ACC112 (cell line): Measurements from ENCODE around the gene GRIP2.

ENCODE experiments used
- H2AFZ ChIP-seq: fragments of 200-600 bp; sonication (generic); one replicate; pipeline ENCODE4 v1.6.0; 2017; ENCODE audit warnings: antibody characterized with exemption, low read length; ENCODE audit not compliant: unreplicated experiment
- H3K27ac ChIP-seq: fragments of 200-600 bp; sonication (generic); 2 replicates; pipeline ENCODE4 v1.5.1; 2014; ENCODE audit warnings: low read depth, mild to moderate bottlenecking, antibody characterized with exemption, low read length, moderate library complexity
- H3K27me3 ChIP-seq: fragments of 200-600 bp; sonication (generic); 2 replicates; pipeline ENCODE4 v1.6.1; 2014; ENCODE audit warnings: mild to moderate bottlenecking, antibody characterized with exemption, low read length, moderate library complexity, mixed read lengths; ENCODE audit not compliant: insufficient read depth
- H3K36me3 ChIP-seq: fragments of 200-600 bp; sonication (generic); 2 replicates; pipeline ENCODE4 v1.6.1; 2016; ENCODE audit warnings: mild to moderate bottlenecking, antibody characterized with exemption, low read length, moderate library complexity, mixed read lengths; ENCODE audit not compliant: insufficient read depth
- H3K4me1 ChIP-seq: fragments of 200-600 bp; sonication (generic); one replicate; pipeline ENCODE4 v1.6.1; 2016; ENCODE audit warnings: low read length, mixed read lengths; ENCODE audit not compliant: insufficient read depth, unreplicated experiment, control insufficient read depth
- H3K4me3 ChIP-seq: fragments of 200-600 bp; sonication (generic); 2 replicates; pipeline ENCODE4 v1.5.1; 2014; ENCODE audit warnings: mild to moderate bottlenecking, low read depth, low read length
- H3K79me2 ChIP-seq: fragments of 200-600 bp; sonication (generic); one replicate; pipeline ENCODE4 v1.6.0; 2016; ENCODE audit warnings: low read length; ENCODE audit not compliant: control insufficient read depth, unreplicated experiment, insufficient read depth

The GRIP2 gene

GRCh38 chr3:14459384-14459783 is 80.8 kb downstream of the GRIP2 start:
- Histone ChIP-seq H3K27ac (no peak overlapping the region), H3K4me3 (no peak overlapping the region), H3K79me2 (no peaks in the 10 kb centered on the region), H3K4me1 (peaks cover 28% of the 10 kb centered on the region), H3K36me3 (no peaks in the 10 kb centered on the region), H3K27me3 (no peaks in the 10 kb centered on the region), H2AFZ (no peak overlapping the region)

DNA sequence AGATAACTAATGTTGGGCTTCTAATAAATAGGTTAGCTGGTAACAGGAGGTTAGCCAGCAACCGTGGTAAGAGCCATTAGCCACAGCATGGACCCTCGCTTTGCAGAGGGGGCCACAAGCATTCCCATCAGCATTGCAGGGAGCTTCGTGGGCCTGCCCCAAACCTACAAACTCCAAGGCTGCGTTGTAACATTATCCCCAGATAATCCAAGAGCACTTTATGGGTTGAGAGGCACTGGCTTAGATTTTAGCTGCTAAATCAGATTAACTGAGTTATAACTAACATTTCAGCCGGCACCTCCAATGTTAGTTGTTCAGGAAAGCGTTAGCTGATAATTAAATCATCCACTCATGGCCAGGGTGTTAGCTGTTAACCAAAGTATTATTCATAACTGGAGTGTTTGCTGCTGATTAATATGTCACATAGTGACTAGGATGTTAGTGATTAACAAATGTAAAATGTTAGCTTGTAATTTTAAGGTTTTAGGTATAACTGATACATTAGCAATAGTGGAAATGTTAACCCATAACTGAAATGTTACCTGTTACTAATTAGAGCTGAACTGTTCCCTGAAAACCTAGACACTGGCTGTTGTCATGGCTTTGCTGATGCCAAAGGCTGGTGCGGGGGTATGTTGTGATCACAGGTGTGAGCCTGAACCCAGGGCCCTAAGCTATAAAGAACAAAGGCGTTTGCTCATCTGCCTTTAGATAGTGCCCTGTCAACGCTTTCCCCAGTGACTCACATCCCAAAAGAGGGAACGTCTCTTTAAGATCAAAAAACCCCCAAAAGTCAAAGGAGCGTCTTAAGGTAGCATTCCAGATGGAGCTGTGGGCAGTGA is 81.5 kb downstream of the GRIP2 start:
- Histone ChIP-seq H3K4me1 (peaks cover 29% of the 10 kb centered on the region), H3K4me3 (no peak overlapping the region), H3K36me3 (no peaks in the 10 kb centered on the region), H3K27ac (no peak overlapping the region), H3K79me2 (no peaks in the 10 kb centered on the region), H3K27me3 (no peaks in the 10 kb centered on the region), H2AFZ (no peak overlapping the region)

DNA sequence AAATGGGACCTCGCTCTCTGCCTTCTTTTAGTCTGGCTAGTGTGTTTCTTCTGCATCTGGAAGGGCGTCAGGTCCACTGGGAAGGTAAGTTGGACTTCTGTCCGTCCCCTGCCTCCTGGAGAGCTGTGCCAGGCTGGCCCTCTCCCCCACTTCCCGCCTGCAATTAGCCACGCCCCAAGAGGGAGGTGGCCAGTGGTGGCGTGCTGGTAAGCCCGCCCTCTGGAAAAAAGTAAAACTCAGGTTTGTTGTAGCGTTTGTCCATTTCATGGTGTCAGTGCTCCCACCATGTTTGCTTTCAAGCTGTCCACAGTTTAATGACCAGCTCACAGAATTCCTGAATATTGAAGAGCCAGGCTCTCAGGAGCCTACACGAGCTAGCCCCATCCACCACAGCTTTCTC is 82.1 kb downstream of the GRIP2 start:
- Histone ChIP-seq H3K79me2 (no peaks in the 10 kb centered on the region), H3K27ac (no peak overlapping the region), H3K4me1 (peaks cover 34% of the 10 kb centered on the region), H3K27me3 (no peaks in the 10 kb centered on the region), H3K4me3 (no peak overlapping the region), H2AFZ (no peak overlapping the region), H3K36me3 (no peaks in the 10 kb centered on the region)

GRCh38 chr3:14457481-14457880 is 82.7 kb downstream of the GRIP2 start:
- H3K27me3 ChIP-seq = no peaks in the 10 kb centered on the region
- no peak overlapping the region for H3K27ac ChIP-seq
- H2AFZ ChIP-seq = no peak overlapping the region
- H3K4me1 ChIP-seq = peaks cover 37% of the 10 kb centered on the region
- no peaks in the 10 kb centered on the region for H3K79me2 ChIP-seq
- H3K36me3 ChIP-seq = no peaks in the 10 kb centered on the region
- no peak overlapping the region for H3K4me3 ChIP-seq

- Histone ChIP-seq H2AFZ (no peak overlapping the region), H3K27ac (no peak overlapping the region), H3K79me2 (no peaks in the 10 kb centered on the region), H3K27me3 (no peaks in the 10 kb centered on the region), H3K4me3 (no peak overlapping the region), H3K36me3 (no peaks in the 10 kb centered on the region), H3K4me1 (peaks cover 44% of the 10 kb centered on the region)
Measured at GRCh38 chr3:14456794-14457193, 83.3 kb downstream of the GRIP2 start.

DNA sequence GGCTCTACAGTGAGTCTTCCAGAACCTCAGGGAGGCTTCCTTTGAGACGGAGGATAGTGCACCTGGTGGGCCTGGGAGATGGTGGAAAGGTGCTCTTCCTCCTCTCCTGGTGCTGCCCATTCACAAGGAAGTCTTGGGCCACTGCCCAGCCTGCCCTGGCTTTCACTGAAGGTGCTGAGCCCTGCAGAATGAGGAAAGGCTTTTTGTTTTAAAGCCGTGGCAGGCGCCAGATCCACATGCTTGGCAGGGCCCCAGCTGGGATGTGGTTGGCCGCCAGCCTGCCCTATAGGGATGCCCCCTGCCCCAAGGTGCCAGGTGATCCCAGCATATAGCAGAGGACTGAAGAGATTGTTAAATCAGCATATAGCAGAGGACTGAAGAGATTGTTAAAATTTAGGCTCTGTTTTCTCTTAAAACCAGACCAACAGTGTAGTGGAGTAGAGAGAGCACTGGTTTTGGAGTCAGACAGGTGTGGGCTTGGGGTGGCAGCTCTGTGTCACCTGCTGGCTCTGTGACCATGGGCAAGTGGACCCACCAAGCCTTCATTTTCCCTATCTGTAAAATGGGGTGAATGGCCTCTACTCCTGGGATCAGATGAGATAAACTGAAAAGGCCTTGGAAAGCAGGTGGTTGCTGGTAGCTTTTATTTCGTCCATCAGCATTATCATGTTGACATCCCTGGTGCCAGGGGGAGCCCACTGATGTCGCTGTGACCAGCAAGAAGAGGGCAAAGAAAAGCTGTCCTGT is 84.4 kb downstream of the GRIP2 start:
- Histone ChIP-seq H3K36me3 (0 out of 2 replicates have a peak, but pooled peaks cover 5% of the 10 kb centered on the region), H3K4me3 (no peak overlapping the region), H3K27ac (no peak overlapping the region), H3K4me1 (peaks cover 40% of the 10 kb centered on the region), H3K79me2 (no peaks in the 10 kb centered on the region), H3K27me3 (no peaks in the 10 kb centered on the region), H2AFZ (no peak overlapping the region)

GRCh38 chr3:14454639-14455310 is 85.4 kb downstream of the GRIP2 start:
- H3K4me1 ChIP-seq = peaks cover 30% of the 10 kb centered on the region
- H3K27me3 ChIP-seq = no peaks in the 10 kb centered on the region
- H3K79me2 ChIP-seq = no peaks in the 10 kb centered on the region
- no peak overlapping the region for H2AFZ ChIP-seq
- no peak overlapping the region for H3K4me3 ChIP-seq
- H3K27ac ChIP-seq = no peak overlapping the region
- 0 out of 2 replicates have a peak, but pooled peaks cover 5% of the 10 kb centered on the region for H3K36me3 ChIP-seq

- Histone ChIP-seq H3K27ac (peak overlapping the region; percentile 83; the same call in 1 of the 2 replicates), H2AFZ (no peak overlapping the region), H3K27me3 (no peaks in the 10 kb centered on the region), H3K4me1 (peaks cover 26% of the 10 kb centered on the region), H3K79me2 (no peaks in the 10 kb centered on the region), H3K36me3 (0 out of 2 replicates have a peak, but pooled peaks cover 5% of the 10 kb centered on the region), H3K4me3 (no peak overlapping the region)
Measured at GRCh38 chr3:14453876-14454638, 86.1 kb downstream of the GRIP2 start.

DNA sequence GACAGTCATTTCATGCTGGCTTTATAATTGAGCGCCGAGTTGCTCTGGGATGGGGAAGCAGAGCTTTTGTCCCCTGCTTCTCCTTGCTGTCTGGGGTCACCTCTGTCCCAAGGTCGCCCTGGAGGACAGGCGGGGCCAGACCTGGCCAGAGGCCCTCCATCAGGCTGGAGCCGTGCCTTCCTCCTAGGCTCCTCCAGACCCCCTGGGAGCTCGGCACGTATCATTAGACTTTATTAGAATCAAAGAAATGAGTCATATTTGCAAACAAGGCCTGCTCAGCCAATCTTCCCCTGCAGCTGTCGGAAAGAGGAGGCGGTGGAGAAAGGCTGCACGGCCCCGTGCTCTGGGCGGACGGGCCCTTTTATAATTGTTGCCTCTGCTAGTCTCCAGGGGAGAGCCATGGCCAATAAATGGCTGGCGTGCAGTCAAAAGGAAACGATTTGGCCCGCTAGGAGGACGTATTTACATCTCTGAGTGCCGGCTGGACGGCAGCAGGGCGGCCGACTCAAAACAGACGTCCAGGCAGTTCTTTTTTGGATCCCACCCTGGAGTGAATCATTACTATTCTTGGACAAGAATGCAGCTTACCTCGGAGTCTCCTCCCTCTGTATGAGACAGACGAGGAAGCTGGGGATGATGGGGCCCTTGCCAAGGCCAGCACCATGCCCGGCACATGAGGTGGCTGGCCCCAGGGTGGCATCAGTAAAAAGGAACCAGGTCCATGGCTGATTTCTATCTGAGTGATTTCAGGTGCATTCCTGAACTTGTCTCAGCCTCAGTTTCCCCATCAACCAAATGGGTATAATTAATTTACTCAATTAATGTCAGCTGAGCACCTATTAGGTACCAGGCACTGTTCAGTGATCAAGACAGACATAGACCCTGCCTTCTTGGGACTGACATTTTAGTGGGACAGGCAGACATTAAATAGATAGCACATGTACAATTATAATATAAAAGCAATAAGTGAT is 87.1 kb downstream of the GRIP2 start:
- H3K27me3 ChIP-seq = no peaks in the 10 kb centered on the region
- no peaks in the 10 kb centered on the region for H3K79me2 ChIP-seq
- H3K36me3 ChIP-seq = 0 out of 2 replicates have a peak, but pooled peaks cover 5% of the 10 kb centered on the region
- H3K27ac ChIP-seq = peak overlapping the region; percentile 83
- H3K4me1 ChIP-seq = peaks cover 21% of the 10 kb centered on the region
- no peak overlapping the region for H2AFZ ChIP-seq
- H3K4me3 ChIP-seq = peak overlapping the region; percentile 13
